ENCODE results near the gene COL11A1.
"Not testable (repeated sequence)": the region's sequence is repeated elsewhere in the genome, so short reads cannot be mapped to it uniquely, and the experiment has no call there.

The COL11A1 gene

GRCh38 chr1:102937401-102937800 lies 170.9 kb downstream of the COL11A1 start:
- DNase-seq (ENCODE audit: low read depth) = no peak
- TF ChIP-seq, protein P1, sequence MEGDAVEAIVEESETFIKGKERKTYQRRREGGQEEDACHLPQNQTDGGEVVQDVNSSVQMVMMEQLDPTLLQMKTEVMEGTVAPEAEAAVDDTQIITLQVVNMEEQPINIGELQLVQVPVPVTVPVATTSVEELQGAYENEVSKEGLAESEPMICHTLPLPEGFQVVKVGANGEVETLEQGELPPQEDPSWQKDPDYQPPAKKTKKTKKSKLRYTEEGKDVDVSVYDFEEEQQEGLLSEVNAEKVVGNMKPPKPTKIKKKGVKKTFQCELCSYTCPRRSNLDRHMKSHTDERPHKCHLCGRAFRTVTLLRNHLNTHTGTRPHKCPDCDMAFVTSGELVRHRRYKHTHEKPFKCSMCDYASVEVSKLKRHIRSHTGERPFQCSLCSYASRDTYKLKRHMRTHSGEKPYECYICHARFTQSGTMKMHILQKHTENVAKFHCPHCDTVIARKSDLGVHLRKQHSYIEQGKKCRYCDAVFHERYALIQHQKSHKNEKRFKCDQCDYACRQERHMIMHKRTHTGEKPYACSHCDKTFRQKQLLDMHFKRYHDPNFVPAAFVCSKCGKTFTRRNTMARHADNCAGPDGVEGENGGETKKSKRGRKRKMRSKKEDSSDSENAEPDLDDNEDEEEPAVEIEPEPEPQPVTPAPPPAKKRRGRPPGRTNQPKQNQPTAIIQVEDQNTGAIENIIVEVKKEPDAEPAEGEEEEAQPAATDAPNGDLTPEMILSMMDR (IDR thresholded peaks at IDR 0.05; ENCODE audit: insufficient read depth, low read depth, low read length, missing control alignments) = no peak
- no peak overlapping the region for H3K4me3 ChIP-seq (ENCODE audit: low read length)

DNA sequence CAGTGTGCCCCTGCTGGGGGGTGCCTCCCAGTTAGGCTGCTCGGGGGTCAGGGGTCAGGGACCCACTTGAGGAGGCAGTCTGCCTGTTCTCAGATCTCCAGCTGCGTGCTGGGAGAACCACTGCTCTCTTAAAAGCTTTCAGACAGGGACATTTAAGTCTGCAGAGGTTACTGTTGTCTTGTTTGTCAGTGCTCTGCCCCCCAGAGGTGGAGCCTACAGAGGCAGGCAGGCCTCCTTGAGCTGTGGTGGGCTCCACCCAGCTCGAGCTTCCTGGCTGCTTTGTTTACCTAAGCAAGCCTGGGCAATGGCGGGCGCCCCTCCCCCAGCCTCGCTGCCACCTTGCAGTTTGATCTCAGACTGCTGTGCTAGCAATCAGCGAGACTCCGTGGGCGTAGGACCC lies 175.0 kb downstream of the COL11A1 start:
- DNase-seq (ENCODE audit: low read depth); H3K4me3 ChIP-seq (ENCODE audit: low read length): not testable (repeated sequence)

DNA sequence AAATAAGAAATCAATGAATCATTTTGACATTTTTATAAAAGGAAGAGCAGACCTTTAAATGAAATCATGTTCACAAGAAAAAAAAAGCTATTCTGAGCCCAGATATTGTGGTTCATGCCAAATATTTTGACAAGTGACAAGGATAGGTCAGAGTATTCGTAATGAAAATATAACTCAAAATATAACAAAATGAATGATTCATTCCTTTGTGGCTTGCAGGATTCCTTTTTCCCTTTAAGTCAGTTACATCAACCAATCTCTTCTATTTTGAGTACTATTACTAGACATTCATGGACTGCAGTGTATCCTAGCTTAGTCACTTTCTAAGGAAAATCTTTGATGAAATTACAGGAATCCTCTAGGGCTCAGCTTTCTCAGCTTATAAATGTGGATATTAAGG lies 188.7 kb downstream of the COL11A1 start:
- no peak overlapping the region for H3K4me3 ChIP-seq (ENCODE audit: low read length)
- TF ChIP-seq, protein P1 (IDR thresholded peaks at IDR 0.05; ENCODE audit: insufficient read depth, low read depth, low read length, missing control alignments) = no peak
- peak; percentile 26 for DNase-seq (ENCODE audit: low read depth)

GRCh38 chr1:102901996-102902395 lies 206.3 kb downstream of the COL11A1 start:
- H3K4me3 ChIP-seq (ENCODE audit: low read length) = no peak overlapping the region
- TF ChIP-seq, protein P1 (IDR thresholded peaks at IDR 0.05; ENCODE audit: insufficient read depth, low read depth, low read length, missing control alignments) = no peak
- peak; percentile 19 for DNase-seq (ENCODE audit: low read depth)

- H3K4me3 ChIP-seq (ENCODE audit: low read length) = no peak overlapping the region
- TF ChIP-seq, protein P1 (IDR thresholded peaks at IDR 0.05; ENCODE audit: insufficient read depth, low read depth, low read length, missing control alignments) = no peak
- no peak for DNase-seq (ENCODE audit: low read depth)
Measured at GRCh38 chr1:102899935-102900334, 208.4 kb downstream of the COL11A1 start.

GRCh38 chr1:102897557-102897956 lies 210.8 kb downstream of the COL11A1 start:
- peak; percentile 18 for DNase-seq (ENCODE audit: low read depth)
- no peak overlapping the region for H3K4me3 ChIP-seq (ENCODE audit: low read length)
- TF ChIP-seq, protein P1 (IDR thresholded peaks at IDR 0.05; ENCODE audit: insufficient read depth, low read depth, low read length, missing control alignments) = no peak

DNA sequence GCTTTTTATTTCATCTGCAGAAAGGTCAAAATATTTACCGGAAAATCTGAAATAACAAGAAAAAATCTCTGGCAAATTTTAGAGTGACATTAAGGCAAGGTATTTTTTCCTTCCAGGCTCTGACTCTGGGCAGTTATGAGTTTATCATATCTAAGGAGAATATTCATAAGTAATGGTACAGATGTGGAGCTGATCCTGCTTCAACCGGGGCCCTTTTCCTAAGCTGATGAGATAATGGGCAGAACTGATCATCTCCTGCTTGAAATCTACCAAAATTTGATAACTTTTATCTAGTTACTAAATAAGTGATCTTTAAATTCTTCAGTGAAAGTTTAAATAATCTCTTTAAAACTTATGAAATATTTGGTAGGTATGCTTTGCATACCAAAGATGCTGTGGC lies 211.6 kb downstream of the COL11A1 start:
- DNase-seq (ENCODE audit: low read depth) = no peak
- no peak overlapping the region for H3K4me3 ChIP-seq (ENCODE audit: low read length)
- TF ChIP-seq, protein P1 (IDR thresholded peaks at IDR 0.05; ENCODE audit: insufficient read depth, low read depth, low read length, missing control alignments) = no peak

Data from epithelial cell of esophagus (primary cell).